SK-N-SH treated with all-trans-retinoic acid at 6 μM for 48 hours (cell line): ENCODE results near the gene CMKLR1.

Source experiments
- ATAC-seq: fragments of 200-7000 bp; cut with Tn5 transposase; 3 replicates; pipeline ENCODE4 v1.9.1; 2020; ENCODE audit warnings: mild to moderate bottlenecking, moderate library complexity
- ARNTL ChIP-seq: fragments of 450-650 bp; formaldehyde crosslinking; IDR thresholded peaks from 2 replicates; pipeline ENCODE4 v1.5.0; 2020; ENCODE audit warnings: low read depth, mild to moderate bottlenecking, moderate library complexity, borderline replicate concordance
- BACH2 ChIP-seq: fragments of 250-450 bp; sonication (Bioruptor Pico); IDR thresholded peaks from 2 replicates; pipeline ENCODE4 v1.9.0; 2021; ENCODE audit warnings: mild to moderate bottlenecking, borderline replicate concordance
- CSDC2 ChIP-seq: fragments of 250-450 bp; sonication (Bioruptor Pico); IDR thresholded peaks from 2 replicates; pipeline ENCODE4 v1.5.0; 2020; ENCODE audit warnings: mild to moderate bottlenecking, moderate library complexity
- ESRRG ChIP-seq: fragments of 250-450 bp; sonication (Bioruptor Pico); IDR thresholded peaks from 2 replicates; pipeline ENCODE4 v1.6.1; 2021; ENCODE audit warnings: mild to moderate bottlenecking
- GLIS3 ChIP-seq: fragments of 250-450 bp; sonication (Bioruptor Pico); IDR thresholded peaks from 2 replicates; pipeline ENCODE4 v1.5.0; 2020; ENCODE audit warnings: mild to moderate bottlenecking, moderate library complexity
- OSR1 ChIP-seq: fragments of 250-450 bp; sonication (Bioruptor Pico); IDR thresholded peaks from 2 replicates; pipeline ENCODE4 v1.8.0; 2022; ENCODE audit warnings: moderate library complexity, mild to moderate bottlenecking, inconsistent platforms
- PATZ1 ChIP-seq: fragments of 250-450 bp; sonication (Bioruptor Pico); IDR thresholded peaks from 2 replicates; pipeline ENCODE4 v1.8.0; 2020; ENCODE audit warnings: mild to moderate bottlenecking, moderate library complexity, borderline replicate concordance
- POU6F1 ChIP-seq: fragments of 250-450 bp; sonication (Bioruptor Pico); IDR thresholded peaks from 2 replicates; pipeline ENCODE4 v1.8.0; 2021; ENCODE audit warnings: low read depth, mild to moderate bottlenecking, moderate library complexity, borderline replicate concordance
- PPARA ChIP-seq: fragments of 250-450 bp; sonication (Bioruptor Pico); IDR thresholded peaks from 2 replicates; pipeline ENCODE4 v1.5.0; 2020; ENCODE audit warnings: mild to moderate bottlenecking, borderline replicate concordance
- RARB ChIP-seq: fragments of 250-450 bp; sonication (Bioruptor Pico); IDR thresholded peaks from 2 replicates; pipeline ENCODE4 v1.8.0; 2021; ENCODE audit warnings: mild to moderate bottlenecking, moderate library complexity
- SNAI2 ChIP-seq: fragments of 250-450 bp; sonication (Bioruptor Pico); IDR thresholded peaks from 2 replicates; pipeline ENCODE4 v1.5.0; 2020; ENCODE audit warnings: mild to moderate bottlenecking, moderate library complexity
- TCF4 ChIP-seq: fragments of 250-450 bp; sonication (Bioruptor Pico); IDR thresholded peaks from 2 replicates; pipeline ENCODE4 v1.8.0; 2021; ENCODE audit warnings: mild to moderate bottlenecking, moderate library complexity, borderline replicate concordance
- ZC3H10 ChIP-seq: fragments of 250-450 bp; sonication (Bioruptor Pico); IDR thresholded peaks from 2 replicates; pipeline ENCODE4 v1.5.1; 2021; ENCODE audit warnings: mild to moderate bottlenecking, moderate library complexity
- ZFP3 ChIP-seq: fragments of 250-450 bp; sonication (Bioruptor Pico); IDR thresholded peaks from 2 replicates; pipeline ENCODE4 v1.5.0; 2020; ENCODE audit warnings: mild to moderate bottlenecking, moderate library complexity
- ZFP30 ChIP-seq: fragments of 450-650 bp; formaldehyde crosslinking; IDR thresholded peaks from 2 replicates; pipeline ENCODE4 v1.5.0; 2022; ENCODE audit warnings: mild to moderate bottlenecking, moderate library complexity
- ZNF565 ChIP-seq: fragments of 450-650 bp; formaldehyde crosslinking; conservative IDR thresholded peaks from 2 replicates; pipeline ENCODE4 v1.5.0; 2020; ENCODE audit warnings: low read depth, mild to moderate bottlenecking, moderate library complexity
- ZNF70 ChIP-seq: fragments of 450-650 bp; formaldehyde crosslinking; IDR thresholded peaks from 2 replicates; pipeline ENCODE4 v1.5.0; 2020; ENCODE audit warnings: mild to moderate bottlenecking, moderate library complexity
- ZNF8 ChIP-seq: fragments of 450-650 bp; formaldehyde crosslinking; IDR thresholded peaks from 2 replicates; pipeline ENCODE4 v1.5.0; 2020; ENCODE audit warnings: mild to moderate bottlenecking, moderate library complexity
- TF ChIP-seq, protein P1 (sequence below): fragments of 250-450 bp; sonication (Bioruptor Pico); IDR thresholded peaks from 2 replicates; pipeline ENCODE4 v1.5.1; 2020; ENCODE audit warnings: low read depth, mild to moderate bottlenecking, moderate library complexity
- TF ChIP-seq, protein P2 (sequence below): fragments of 250-450 bp; sonication (Bioruptor Pico); IDR thresholded peaks from 2 replicates; pipeline ENCODE4 v1.5.0; 2020; ENCODE audit warnings: mild to moderate bottlenecking, moderate library complexity

CMKLR1 gene

GRCh38 chr12:108346727-108347710, 7.9 kb upstream of the CMKLR1 start:
- no peak for ATAC-seq
- TF ChIP-seq ZFP3 (CRISPR knock-in tag) (no peak), CSDC2 (CRISPR knock-in tag) (no peak), ZC3H10 (CRISPR knock-in tag) (no peak), GLIS3 (CRISPR knock-in tag) (no peak), ESRRG (CRISPR knock-in tag) (no peak)

GRCh38 chr12:108345716-108346633, 6.9 kb upstream of the CMKLR1 start:
- ATAC-seq: no peak
- TF ChIP-seq BACH2 (no peak), PATZ1 (CRISPR knock-in tag) (no peak), ZNF70 (CRISPR knock-in tag) (no peak), PPARA (no peak), ARNTL (no peak), GLIS3 (CRISPR knock-in tag) (no peak), ZFP30 (no peak), OSR1 (CRISPR knock-in tag) (no peak), TCF4 (CRISPR knock-in tag) (no peak), ZNF8 (no peak), RARB (CRISPR knock-in tag) (no peak), SNAI2 (CRISPR knock-in tag) (no peak), ESRRG (CRISPR knock-in tag) (no peak), POU6F1 (CRISPR knock-in tag) (no peak)
- TF ChIP-seq, protein P1, sequence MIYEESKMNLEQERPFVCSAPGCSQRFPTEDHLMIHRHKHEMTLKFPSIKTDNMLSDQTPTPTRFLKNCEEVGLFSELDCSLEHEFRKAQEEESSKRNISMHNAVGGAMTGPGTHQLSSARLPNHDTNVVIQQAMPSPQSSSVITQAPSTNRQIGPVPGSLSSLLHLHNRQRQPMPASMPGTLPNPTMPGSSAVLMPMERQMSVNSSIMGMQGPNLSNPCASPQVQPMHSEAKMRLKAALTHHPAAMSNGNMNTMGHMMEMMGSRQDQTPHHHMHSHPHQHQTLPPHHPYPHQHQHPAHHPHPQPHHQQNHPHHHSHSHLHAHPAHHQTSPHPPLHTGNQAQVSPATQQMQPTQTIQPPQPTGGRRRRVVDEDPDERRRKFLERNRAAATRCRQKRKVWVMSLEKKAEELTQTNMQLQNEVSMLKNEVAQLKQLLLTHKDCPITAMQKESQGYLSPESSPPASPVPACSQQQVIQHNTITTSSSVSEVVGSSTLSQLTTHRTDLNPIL (CRISPR knock-in tag): no peak

GRCh38 chr12:108342985-108343384, 3.9 kb upstream of the CMKLR1 start:
- ATAC-seq: no peak
- TF ChIP-seq ZNF565 (CRISPR knock-in tag): no peak
- TF ChIP-seq BACH2: no peak
- TF ChIP-seq PATZ1 (CRISPR knock-in tag): no peak
- TF ChIP-seq, protein P2, sequence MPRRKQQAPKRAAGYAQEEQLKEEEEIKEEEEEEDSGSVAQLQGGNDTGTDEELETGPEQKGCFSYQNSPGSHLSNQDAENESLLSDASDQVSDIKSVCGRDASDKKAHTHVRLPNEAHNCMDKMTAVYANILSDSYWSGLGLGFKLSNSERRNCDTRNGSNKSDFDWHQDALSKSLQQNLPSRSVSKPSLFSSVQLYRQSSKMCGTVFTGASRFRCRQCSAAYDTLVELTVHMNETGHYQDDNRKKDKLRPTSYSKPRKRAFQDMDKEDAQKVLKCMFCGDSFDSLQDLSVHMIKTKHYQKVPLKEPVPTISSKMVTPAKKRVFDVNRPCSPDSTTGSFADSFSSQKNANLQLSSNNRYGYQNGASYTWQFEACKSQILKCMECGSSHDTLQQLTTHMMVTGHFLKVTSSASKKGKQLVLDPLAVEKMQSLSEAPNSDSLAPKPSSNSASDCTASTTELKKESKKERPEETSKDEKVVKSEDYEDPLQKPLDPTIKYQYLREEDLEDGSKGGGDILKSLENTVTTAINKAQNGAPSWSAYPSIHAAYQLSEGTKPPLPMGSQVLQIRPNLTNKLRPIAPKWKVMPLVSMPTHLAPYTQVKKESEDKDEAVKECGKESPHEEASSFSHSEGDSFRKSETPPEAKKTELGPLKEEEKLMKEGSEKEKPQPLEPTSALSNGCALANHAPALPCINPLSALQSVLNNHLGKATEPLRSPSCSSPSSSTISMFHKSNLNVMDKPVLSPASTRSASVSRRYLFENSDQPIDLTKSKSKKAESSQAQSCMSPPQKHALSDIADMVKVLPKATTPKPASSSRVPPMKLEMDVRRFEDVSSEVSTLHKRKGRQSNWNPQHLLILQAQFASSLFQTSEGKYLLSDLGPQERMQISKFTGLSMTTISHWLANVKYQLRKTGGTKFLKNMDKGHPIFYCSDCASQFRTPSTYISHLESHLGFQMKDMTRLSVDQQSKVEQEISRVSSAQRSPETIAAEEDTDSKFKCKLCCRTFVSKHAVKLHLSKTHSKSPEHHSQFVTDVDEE (CRISPR knock-in tag): no peak
- no peak for TF ChIP-seq CSDC2 (CRISPR knock-in tag)
- no peak for TF ChIP-seq POU6F1 (CRISPR knock-in tag)
- TF ChIP-seq ZC3H10 (CRISPR knock-in tag): no peak
